Measurements from ENCODE around the gene C17orf114.

Gene C17orf114

GRCh38 chr17:4837471-4838308, 35.6 kb upstream of the C17orf114 start:
- peaks cover 2 to 19% of the 10 kb centered on the region in 2 experiments; a peak in 3 of 5 replicates for H3K36me3 ChIP-seq (replicated peaks in 1 of 2; ENCODE audit: control insufficient read depth in 1 of 2, insufficient read depth in 2 of 2, low read length in 2 of 2)
- in situ Hi-C loops (cut with HindIII; ENCODE audit: extremely low pct_ligation_motif_present, low pct_unique_long_range_greater_than_20kb) (no loop called here), intact Hi-C loops (cut with micrococcal nuclease; ENCODE audit: unreplicated experiment) (loop anchor here (10.0 kb wide), 1 partner anchor 47 kb away; no protein-coding TSS in a partner anchor)
- POLR2A ChIA-PET = interaction anchor here (0.9 to 1.4 kb wide), 2 partner anchors 31 to 129 kb away, joined by 3 read pairs; partner anchors contain the start of gene PLD2
- no peak overlapping the region for H3K4me2 ChIP-seq (ENCODE audit: low read depth, low read length)
- CTCF ChIA-PET (ENCODE audit: low intra/inter-chr PET ratio, low total read pairs) = no interaction called here
- 84% methylated on average over 13 of the region's 13 CpGs for WGBS (ENCODE audit: low lambda C conversion rate)
- no TSS peak for BruUV-seq (replicated peaks)
- no peak overlapping the region; the same call in 1 of the 2 replicates for H3K9ac ChIP-seq (ENCODE audit: insufficient read depth, low read depth, low read length)
- no peak for ATAC-seq
- TF ChIP-seq ZNF263 (CRISPR knock-in tag; IDR thresholded peaks at IDR 0.05) (peak; percentile 66; the same call in 1 of the 2 replicates), ZNF333 (CRISPR knock-in tag; IDR thresholded peaks at IDR 0.05; ENCODE audit: borderline replicate concordance) (no peak), TEAD2 (CRISPR knock-in tag; IDR thresholded peaks at IDR 0.05) (no peak), RBAK (CRISPR knock-in tag; IDR thresholded peaks at IDR 0.05) (no peak), ZNF878 (CRISPR knock-in tag; IDR thresholded peaks at IDR 0.05) (no peak), ZNF234 (CRISPR knock-in tag; conservative IDR thresholded peaks at IDR 0.05) (no peak), NCOA1 (CRISPR knock-in tag; IDR thresholded peaks at IDR 0.05) (no peak)
- no peaks in the 10 kb centered on the region for H3K9me3 ChIP-seq (ENCODE audit: low read length)
- peaks cover 30% of the 10 kb centered on the region for H4K20me1 ChIP-seq (ENCODE audit: insufficient read depth, low read length)
- no peak overlapping the region for H3K4me3 ChIP-seq (replicated peaks in 1 of 3; ENCODE audit: insufficient read depth in 1 of 3, low read depth in 2 of 3, low read length in 3 of 3)
- FAIRE-seq = no peak
- H2AFZ ChIP-seq (ENCODE audit: low read length) = no peak overlapping the region
- no peak for DNase-seq (ENCODE audit: low spot score)
- peaks cover 84% of the 10 kb centered on the region for H3K79me2 ChIP-seq (ENCODE audit: insufficient read depth, low read length)
- H3K27me3 ChIP-seq (ENCODE audit: control insufficient read depth in 1 of 2, insufficient read depth in 2 of 2, low read length in 2 of 2) = no peaks in the 10 kb centered on the region
- no peak overlapping the region for H3K27ac ChIP-seq (ENCODE audit: extremely low read length, insufficient read depth, low read length)
- peaks cover 62% of the 10 kb centered on the region for H3K4me1 ChIP-seq (ENCODE audit: insufficient read depth, low read length)

DNA sequence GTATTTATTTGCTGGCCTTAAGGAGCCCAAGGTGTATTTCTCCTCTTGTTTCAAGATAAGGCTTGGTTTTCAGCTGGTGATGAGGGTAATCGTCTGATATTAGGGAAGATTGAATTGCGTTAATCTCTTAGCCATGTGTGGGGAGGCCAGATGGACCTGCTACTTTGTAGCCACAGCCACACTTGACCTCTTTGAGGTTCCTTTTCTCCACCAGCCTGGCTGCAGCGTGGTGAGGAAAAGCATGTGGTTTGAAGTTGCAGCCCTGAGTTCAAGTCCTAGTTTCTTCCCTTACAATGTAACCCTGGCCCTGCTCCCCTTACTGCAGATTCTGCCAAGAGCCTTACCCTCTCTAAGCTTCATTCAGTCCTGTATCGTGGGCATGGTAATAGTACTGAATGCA, 34.1 kb upstream of the C17orf114 start:
- H3K36me3 ChIP-seq (replicated peaks in 1 of 2; ENCODE audit: control insufficient read depth in 1 of 2, insufficient read depth in 2 of 2, low read length in 2 of 2) = peaks cover 2 to 19% of the 10 kb centered on the region in 2 experiments; a peak in 3 of 5 replicates
- no peaks in the 10 kb centered on the region for H3K27me3 ChIP-seq (ENCODE audit: control insufficient read depth in 1 of 2, insufficient read depth in 2 of 2, low read length in 2 of 2)
- in situ Hi-C loops (cut with HindIII; ENCODE audit: extremely low pct_ligation_motif_present, low pct_unique_long_range_greater_than_20kb) (no loop called here), intact Hi-C loops (cut with micrococcal nuclease; ENCODE audit: unreplicated experiment) (loop anchor here (10.0 kb wide), 1 partner anchor 49 kb away; no protein-coding TSS in a partner anchor)
- no peaks in the 10 kb centered on the region for H3K9me3 ChIP-seq (ENCODE audit: low read length)
- peak overlapping the region in 1 of 3 experiments; percentile 85; a peak in 1 of 6 replicates for H3K4me3 ChIP-seq (replicated peaks in 1 of 3; ENCODE audit: insufficient read depth in 1 of 3, low read depth in 2 of 3, low read length in 3 of 3)
- H4K20me1 ChIP-seq (ENCODE audit: insufficient read depth, low read length) = peaks cover 27% of the 10 kb centered on the region; the same call in 1 of the 2 replicates
- peaks cover 72% of the 10 kb centered on the region for H3K79me2 ChIP-seq (ENCODE audit: insufficient read depth, low read length)
- no TSS peak for BruUV-seq (replicated peaks)
- H3K9ac ChIP-seq (ENCODE audit: insufficient read depth, low read depth, low read length) = peak overlapping the region; percentile 50; the same call in 1 of the 2 replicates
- WGBS (ENCODE audit: low lambda C conversion rate) = 98% methylated on average over 4 of the region's 4 CpGs
- H3K4me2 ChIP-seq (ENCODE audit: low read depth, low read length) = peak overlapping the region; percentile 97
- DNase-seq (ENCODE audit: low spot score) (no peak), FAIRE-seq (no peak), ATAC-seq (no peak)
- POLR2A ChIA-PET = interaction anchor here (1.0 to 3.8 kb wide), 4 partner anchors 9 to 47 kb away, joined by 4 to 31 read pairs (median 11); partner anchors contain the start of genes GLTPD2 and PLD2
- peaks cover 62% of the 10 kb centered on the region for H3K4me1 ChIP-seq (ENCODE audit: insufficient read depth, low read length)
- no peak overlapping the region for H2AFZ ChIP-seq (ENCODE audit: low read length)
- H3K27ac ChIP-seq (ENCODE audit: extremely low read length, insufficient read depth, low read length) = peak overlapping the region; percentile 75
- TF ChIP-seq ZBTB3 (CRISPR knock-in tag; IDR thresholded peaks at IDR 0.05; ENCODE audit: borderline replicate concordance, low read depth) (no peak), FOXC1 (CRISPR knock-in tag; IDR thresholded peaks at IDR 0.05; ENCODE audit: borderline replicate concordance) (no peak), ZNF556 (CRISPR knock-in tag; IDR thresholded peaks at IDR 0.05; ENCODE audit: borderline replicate concordance) (no peak)
- TF ChIP-seq, protein P1, sequence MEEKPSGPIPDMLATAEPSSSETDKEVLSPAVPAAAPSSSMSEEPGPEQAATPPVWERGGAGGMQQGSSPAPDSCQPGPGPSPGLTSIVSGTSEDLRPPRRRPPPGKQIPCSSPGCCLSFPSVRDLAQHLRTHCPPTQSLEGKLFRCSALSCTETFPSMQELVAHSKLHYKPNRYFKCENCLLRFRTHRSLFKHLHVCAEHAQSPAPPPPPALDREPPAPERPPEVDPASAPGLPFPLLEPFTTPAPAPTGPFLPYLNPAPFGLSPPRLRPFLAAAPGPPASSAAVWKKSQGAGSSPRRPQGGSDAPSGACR (CRISPR knock-in tag; IDR thresholded peaks at IDR 0.05) = no peak
- CTCF ChIA-PET (ENCODE audit: low intra/inter-chr PET ratio, low total read pairs) = no interaction called here
